GM18520 (cell line): Measurements from ENCODE around the gene UPK3A.
A peak's percentile ranks its signal among the peaks of the same experiment; 100 is the strongest.

Experiments
- ATAC-seq: cut with Tn5 transposase; IDR thresholded peaks from one replicate; pipeline ENCODE4 v1.9.1; 2021; ENCODE audit not compliant: unreplicated experiment

The UPK3A gene

GRCh38 chr22:45284705-45285262 lies at the start of gene UPK3A:
TSS of gene UPK3A (plus strand) at chr22:45284949. CDS start at chr22:45285014, 65 bp downstream.
- ATAC-seq = no peak

- no peak for ATAC-seq
Measured at GRCh38 chr22:45235101-45235777, 49.5 kb upstream of the UPK3A start.

- no peak for ATAC-seq
Measured at GRCh38 chr22:45235851-45236342, 48.9 kb upstream of the UPK3A start.

- no peak for ATAC-seq
Measured at GRCh38 chr22:45237065-45237990, 47.4 kb upstream of the UPK3A start.

- no peak for ATAC-seq
Measured at GRCh38 chr22:45238076-45238956, 46.4 kb upstream of the UPK3A start.

- no peak for ATAC-seq
Measured at GRCh38 chr22:45238957-45239680, 45.6 kb upstream of the UPK3A start.

- ATAC-seq = no peak
Measured at GRCh38 chr22:45239681-45240051, 45.1 kb upstream of the UPK3A start.

- no peak for ATAC-seq
Measured at GRCh38 chr22:45240104-45240809, 44.5 kb upstream of the UPK3A start.

- ATAC-seq = no peak
Measured at GRCh38 chr22:45240810-45241631, 43.7 kb upstream of the UPK3A start, which contains the start of gene KIAA0930. TSS of gene KIAA0930 (minus strand) at chr22:45240894. CDS start at chr22:45240703, 191 bp downstream.

- no peak for ATAC-seq
Measured at GRCh38 chr22:45242778-45243191, 42.0 kb upstream of the UPK3A start.

- no peak for ATAC-seq
Measured at GRCh38 chr22:45244916-45245315, 39.8 kb upstream of the UPK3A start.

- ATAC-seq = no peak
Measured at GRCh38 chr22:45246060-45246985, 38.4 kb upstream of the UPK3A start.

GRCh38 chr22:45248832-45249561 lies 35.8 kb upstream of the UPK3A start:
- ATAC-seq = peak; percentile 73

- ATAC-seq = no peak
Measured at GRCh38 chr22:45251825-45252224, 32.9 kb upstream of the UPK3A start.

- ATAC-seq = no peak
Measured at GRCh38 chr22:45253039-45253641, 31.6 kb upstream of the UPK3A start.

- ATAC-seq = peak; percentile 27
Measured at GRCh38 chr22:45254388-45254787, 30.4 kb upstream of the UPK3A start.
